K562 (cell line): ENCODE measurements around the gene HPCAL1. TPM values are rescaled to one million over a fixed set of nuclear protein-coding genes. Genes with fewer than 3 reads are reported as not detected.

Source experiments
- ATAC-seq: fragments of 200-7000 bp; cut with Tn5 transposase; 3 replicates; pipeline ENCODE4 v1.9.1; 2020; ENCODE audit warnings: moderate library complexity
- BruUV-seq: library from RNA; stranded (reverse); fragments of 400-500 nt; replicated peaks from 2 replicates; lab custom pipeline; 2021; lab: Mats Ljungman, UMichigan
- CTCF ChIA-PET: fragments of 300-600 bp; formaldehyde crosslinking; extraction: SDS; loops from one replicate; lab custom pipeline; 2021; ENCODE audit warnings: low intra/inter-chr PET ratio; lab: Yijun Ruan, JAX
- POLR2A ChIA-PET: fragments of 300-600, 350-650 bp; sonication (Branson Sonifier 250); formaldehyde crosslinking; extraction: SDS; loops from one replicate; lab custom pipeline; 2021; ENCODE audit warnings: antibody characterized with exemption, inconsistent platforms; lab: Yijun Ruan, JAX
- DNase-seq, 4 experiments: peaks; one replicate each; pipeline versions ENCODE4 v3.0.0 to v3.0.0-alpha.2; 2011 to 2018; ENCODE audit warnings: low spot score in 3 of 4, mixed read lengths in 3 of 4; ENCODE audit errors: extremely low read depth in 1 of 4
- FAIRE-seq: peaks from 2 replicates; lab custom pipeline; 2011; peaks lifted over from hg19 to GRCh38; lab: Jason Lieb, UNC
- H2AFZ ChIP-seq: 2 replicates; pipeline ENCODE4 v1.6.0; 2011; ENCODE audit warnings: low read depth, low read length, control low read depth, inconsistent platforms
- H3K27ac ChIP-seq: fragments of 200-600 bp; 3 replicates; pipeline ENCODE4 v1.8.0; 2011; ENCODE audit warnings: low read depth, mild to moderate bottlenecking, control low read depth, inconsistent platforms, low read length, moderate library complexity, mixed read lengths; ENCODE audit errors: extremely low read depth
- H3K27me3 ChIP-seq, 2 experiments: fragments of 300-600 bp in 1 of 2; 2 replicates in 1 of 2; 3 replicates in 1 of 2; pipeline versions ENCODE4 v1.6.0 to v1.8.0; 2011; ENCODE audit warnings: inconsistent platforms in 2 of 2, low read length in 2 of 2, mild to moderate bottlenecking in 1 of 2, mixed read lengths in 1 of 2, moderate library complexity in 1 of 2; ENCODE audit not compliant: control insufficient read depth in 2 of 2, insufficient read depth in 2 of 2
- H3K36me3 ChIP-seq: fragments of 300-600 bp; 3 replicates; pipeline ENCODE4 v1.8.0; 2011; ENCODE audit warnings: mild to moderate bottlenecking, low read length, inconsistent platforms; ENCODE audit not compliant: control insufficient read depth, insufficient read depth
- H3K4me1 ChIP-seq, 2 experiments: fragments of 200-600 bp in 1 of 2; replicated peaks in 1 of 2; 2 replicates in 1 of 2; 3 replicates in 1 of 2; pipeline versions ENCODE4 v1.5.1 to v1.8.0; 2011; ENCODE audit warnings: inconsistent platforms in 2 of 2, low read length in 2 of 2, mild to moderate bottlenecking in 1 of 2, mixed read lengths in 1 of 2, moderate library complexity in 1 of 2; ENCODE audit not compliant: control insufficient read depth in 2 of 2, insufficient read depth in 2 of 2
- H3K4me2 ChIP-seq: 2 replicates; pipeline ENCODE4 v1.6.1; 2011; ENCODE audit warnings: low read length, control low read depth, inconsistent platforms, mixed read lengths; ENCODE audit not compliant: insufficient read depth
- H3K4me3 ChIP-seq: fragments of 200-600 bp; sonication (generic), shearing (Covaris generic); 2 replicates; pipeline ENCODE4 v1.5.1; 2016; ENCODE audit warnings: control low read depth, inconsistent platforms
- H3K79me2 ChIP-seq: fragments of 200-600 bp; 3 replicates; pipeline ENCODE4 v1.8.0; 2011; ENCODE audit warnings: low read length, inconsistent platforms; ENCODE audit not compliant: control insufficient read depth, insufficient read depth
- H3K9ac ChIP-seq, 2 experiments: 2 replicates each; pipeline versions ENCODE4 v1.6.0 to v1.6.1; 2011; ENCODE audit warnings: low read depth in 2 of 2, low read length in 2 of 2, control low read depth in 1 of 2, inconsistent platforms in 1 of 2, mild to moderate bottlenecking in 1 of 2, mixed read lengths in 1 of 2; ENCODE audit not compliant: insufficient read depth in 1 of 2
- H3K9me1 ChIP-seq: one replicate; pipeline ENCODE4 v1.6.0; 2011; ENCODE audit warnings: inconsistent platforms, mild to moderate bottlenecking, low read length, moderate library complexity; ENCODE audit not compliant: control insufficient read depth, insufficient read depth
- H3K9me3 ChIP-seq: replicated peaks from 2 replicates; pipeline ENCODE4 v1.5.1; 2011; ENCODE audit warnings: low read depth, low read length, inconsistent platforms; ENCODE audit not compliant: control insufficient read depth, insufficient read depth
- H4K20me1 ChIP-seq: replicated peaks from 2 replicates; pipeline ENCODE4 v1.6.1; 2011; ENCODE audit warnings: low read length, inconsistent platforms, mixed read lengths; ENCODE audit not compliant: control insufficient read depth, insufficient read depth
- ETV6 ChIP-seq, 3 experiments: fragments of 150-350 bp in 1 of 3; sonication (generic) in 1 of 3; formaldehyde crosslinking in 1 of 3; IDR thresholded peaks; 2 replicates each; pipeline versions ENCODE4 v1.6.1 to v1.8.0; 2014 to 2022; ENCODE audit warnings: borderline replicate concordance in 2 of 3, low read depth in 2 of 3, antibody characterized with exemption in 1 of 3, low read length in 1 of 3, mild to moderate bottlenecking in 1 of 3, missing genetic modification reagents in 1 of 3
- MNT ChIP-seq, 2 experiments: fragments of 450-650 bp; conservative IDR thresholded peaks; 2 replicates each; pipeline ENCODE4 v1.6.1; 2017; ENCODE audit warnings: mild to moderate bottlenecking in 2 of 2, moderate library complexity in 2 of 2
- NFE2 ChIP-seq: IDR thresholded peaks from 2 replicates; pipeline ENCODE4 v1.6.1; 2014; ENCODE audit warnings: antibody characterized with exemption, low read depth
- RBM25 ChIP-seq: fragments of 200-400 bp; formaldehyde crosslinking; IDR thresholded peaks from 2 replicates; pipeline ENCODE4 v1.6.1; 2018; ENCODE audit warnings: low read length, low read depth, moderate library complexity; ENCODE audit not compliant: severe bottlenecking
- SMAD3 ChIP-seq: fragments of 450-650 bp; formaldehyde crosslinking; conservative IDR thresholded peaks from 2 replicates; pipeline ENCODE4 v1.4.0; 2020; ENCODE audit warnings: mild to moderate bottlenecking
- ZFP36 ChIP-seq: fragments of 150-350 bp; IDR thresholded peaks from 2 replicates; pipeline ENCODE4 v1.6.1; 2018; ENCODE audit warnings: low read length, low read depth; ENCODE audit not compliant: partially characterized antibody
- ZNF24 ChIP-seq: fragments of 450-650 bp; IDR thresholded peaks from 2 replicates; pipeline ENCODE4 v1.6.1; 2016
- ZNF512 ChIP-seq: IDR thresholded peaks from 2 replicates; pipeline ENCODE4 v1.6.1; 2016; ENCODE audit warnings: missing genetic modification characterization, missing compliant biosample characterization
- ZNF764 ChIP-seq: fragments of 250-450 bp; sonication (Bioruptor Pico); IDR thresholded peaks from 2 replicates; pipeline ENCODE4 v1.4.0; 2020; ENCODE audit warnings: low read depth, mild to moderate bottlenecking, moderate library complexity
- WGBS: fragments of 100-300 bp; shearing (Covaris generic); methylation state at CpG from one replicate; pipeline ENCODE4 v1.1.6; 2016; ENCODE audit warnings: low coverage, mixed read lengths; ENCODE audit not compliant: insufficient coverage; ENCODE audit errors: missing lambda C conversion rate; 5-methylcytosine and 5-hydroxymethylcytosine counted together
- in situ Hi-C: fragments of 300-500 bp; cut with MboI; formaldehyde crosslinking; loops from 4 replicates; pipeline ENCODE4 v1.15.0; 2018; ENCODE audit warnings: inconsistent platforms, mixed read lengths
- intact Hi-C: fragments of 100-400 bp; cut with micrococcal nuclease; formaldehyde crosslinking; loops from 2 replicates; pipeline ENCODE4 v1.14.2; 2022
- polyA plus RNA-seq, 8 experiments: library from polyadenylated mRNA; depleted of rRNA in 4 of 8; stranded (reverse) in 5 of 8; unstranded in 3 of 8; fragments of >200 nt; fragmentation: Nextera tagmentation in 2 of 8; fragmentation: Illumina TruSeq in 1 of 8; extraction: Ambion mirVana in 2 of 8; extraction: Trizol in 1 of 8; gene quantifications; 2 replicates each; pipeline versions ENCODE4 v1.2.1 to v1.2.3, GENCODE V29; 2011 to 2014; ENCODE audit warnings: inconsistent platforms in 1 of 8, missing spikeins in 1 of 8
- total RNA-seq, 7 experiments: library from RNA; depleted of rRNA in 6 of 7; stranded (reverse); fragments of >200 nt in 6 of 7; fragmentation: Illumina TruSeq in 2 of 7; extraction: Trizol in 2 of 7; gene quantifications; 2 replicates each; pipeline versions ENCODE4 v1.2.1 to v1.2.3, GENCODE V29; 2011 to 2021; ENCODE audit warnings: low replicate concordance in 1 of 7
- TF ChIP-seq, protein P1 (sequence below): sonication (generic); formaldehyde crosslinking; IDR thresholded peaks from 2 replicates; pipeline ENCODE4 v1.9.0; 2022; ENCODE audit warnings: mild to moderate bottlenecking, missing genetic modification reagents
- TF ChIP-seq, protein P2 (sequence below): IDR thresholded peaks from 3 replicates; pipeline ENCODE4 v1.6.1; 2011; ENCODE audit warnings: borderline replicate concordance, mild to moderate bottlenecking, moderate library complexity; ENCODE audit not compliant: insufficient read length; ENCODE audit errors: extremely low read depth

HPCAL1 gene
- total and polyA plus RNA-seq, 9 of the 15 experiments (the other 6 are each of a cell fraction or from before 2014, with no cell fraction given), result 2.7 to 65.5 (median 23.9) TPM

- TF ChIP-seq ETV6 (IDR thresholded peaks at IDR 0.05; ENCODE audit: borderline replicate concordance in 1 of 2, low read depth in 2 of 2, low read length in 1 of 2), result no peak
- peak; percentile 85; the same call in 1 of the 2 replicates for TF ChIP-seq ETV6 (CRISPR knock-in tag; IDR thresholded peaks at IDR 0.05; ENCODE audit: borderline replicate concordance)
- TF ChIP-seq, protein P1, sequence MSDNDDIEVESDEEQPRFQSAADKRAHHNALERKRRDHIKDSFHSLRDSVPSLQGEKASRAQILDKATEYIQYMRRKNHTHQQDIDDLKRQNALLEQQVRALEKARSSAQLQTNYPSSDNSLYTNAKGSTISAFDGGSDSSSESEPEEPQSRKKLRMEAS (CRISPR knock-in tag), result peak; percentile 99
- peak; percentile 95 to 98 for TF ChIP-seq MNT (conservative IDR thresholded peaks at IDR 0.05)
- TF ChIP-seq NFE2, result no peak
- TF ChIP-seq, all 486 proteins: peak for 146
These were observed 146.1 kb downstream of the HPCAL1 start (continued) for GRCh38 chr2:10448576-10449485.

DNA sequence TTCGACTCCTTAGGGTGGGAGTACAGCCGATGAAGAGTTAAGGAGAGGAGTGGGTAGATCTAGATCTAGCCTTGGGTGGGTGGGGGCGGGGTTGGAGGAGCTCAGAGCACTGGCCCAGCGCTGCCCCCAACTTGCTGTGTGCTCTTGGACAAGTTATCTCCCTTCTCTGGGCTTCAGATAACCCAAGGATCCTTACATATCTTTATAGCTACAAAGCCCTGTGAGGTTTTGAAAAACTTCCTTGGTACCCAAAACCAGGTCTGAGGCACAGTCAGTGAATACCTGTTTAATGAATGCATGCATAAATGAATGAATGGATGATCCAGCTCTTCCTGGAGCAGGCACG lies 146.8 kb downstream of the HPCAL1 start:
- H3K36me3 ChIP-seq, result peaks cover 24% of the 10 kb centered on the region
- FAIRE-seq, result peak; percentile 6
- peaks cover 29% of the 10 kb centered on the region for H4K20me1 ChIP-seq
- H3K27ac ChIP-seq, result peak overlapping the region; percentile 97
- ChIA-PET POLR2A (interaction anchor here (0.6 to 7.0 kb wide), 5 partner anchors 11 to 48 kb away, joined by 3 to 54 read pairs (median 5); no protein-coding TSS in a partner anchor), CTCF (no interaction called here)
- in situ Hi-C loops, result no loop called here
- intact Hi-C loops, result no loop called here
- no peaks in the 10 kb centered on the region for H3K9me3 ChIP-seq
- H3K27me3 ChIP-seq, result peaks cover 0 to 1% of the 10 kb centered on the region in 2 experiments; a peak in 1 of 5 replicates
- H2AFZ ChIP-seq, result peak overlapping the region; percentile 43; the same call in 1 of the 2 replicates
- peak overlapping the region; percentile 71 for H3K4me3 ChIP-seq
- H3K9me1 ChIP-seq, result no peaks in the 10 kb centered on the region
- peak overlapping the region; percentile 93 for H3K4me2 ChIP-seq
- ATAC-seq, result no peak
- no TSS peak for BruUV-seq
- DNase-seq, result peak in 3 of 4 experiments; percentile 27 to 52 (median 32)
- peak overlapping the region; percentile 97 to 98 for H3K9ac ChIP-seq
- H3K4me1 ChIP-seq, result peaks cover 17 to 34% of the 10 kb centered on the region in 2 experiments; a peak in 4 of 5 replicates
- peaks cover 50% of the 10 kb centered on the region for H3K79me2 ChIP-seq
- WGBS, result 5% methylated on average over 4 of the region's 5 CpGs
- TF ChIP-seq ZNF24 (0 out of 2 replicates have a peak, but pooled peaks have one; percentile 10), SMAD3 (no peak), ZNF764 (no peak), ZNF512 (tag) (no peak), RBM25 (peak; percentile 22), ZFP36 (peak; percentile 71)
- TF ChIP-seq, protein P2, sequence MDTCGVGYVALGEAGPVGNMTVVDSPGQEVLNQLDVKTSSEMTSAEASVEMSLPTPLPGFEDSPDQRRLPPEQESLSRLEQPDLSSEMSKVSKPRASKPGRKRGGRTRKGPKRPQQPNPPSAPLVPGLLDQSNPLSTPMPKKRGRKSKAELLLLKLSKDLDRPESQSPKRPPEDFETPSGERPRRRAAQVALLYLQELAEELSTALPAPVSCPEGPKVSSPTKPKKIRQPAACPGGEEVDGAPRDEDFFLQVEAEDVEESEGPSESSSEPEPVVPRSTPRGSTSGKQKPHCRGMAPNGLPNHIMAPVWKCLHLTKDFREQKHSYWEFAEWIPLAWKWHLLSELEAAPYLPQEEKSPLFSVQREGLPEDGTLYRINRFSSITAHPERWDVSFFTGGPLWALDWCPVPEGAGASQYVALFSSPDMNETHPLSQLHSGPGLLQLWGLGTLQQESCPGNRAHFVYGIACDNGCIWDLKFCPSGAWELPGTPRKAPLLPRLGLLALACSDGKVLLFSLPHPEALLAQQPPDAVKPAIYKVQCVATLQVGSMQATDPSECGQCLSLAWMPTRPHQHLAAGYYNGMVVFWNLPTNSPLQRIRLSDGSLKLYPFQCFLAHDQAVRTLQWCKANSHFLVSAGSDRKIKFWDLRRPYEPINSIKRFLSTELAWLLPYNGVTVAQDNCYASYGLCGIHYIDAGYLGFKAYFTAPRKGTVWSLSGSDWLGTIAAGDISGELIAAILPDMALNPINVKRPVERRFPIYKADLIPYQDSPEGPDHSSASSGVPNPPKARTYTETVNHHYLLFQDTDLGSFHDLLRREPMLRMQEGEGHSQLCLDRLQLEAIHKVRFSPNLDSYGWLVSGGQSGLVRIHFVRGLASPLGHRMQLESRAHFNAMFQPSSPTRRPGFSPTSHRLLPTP, result no peak
